Ectodermal cell (in vitro differentiated cells): Measurements from ENCODE around the gene EIF4G3.

Experiments
- H3K27ac ChIP-seq: 2 replicates; pipeline ENCODE4 v1.7.0; 2013; ENCODE audit warnings: mild to moderate bottlenecking, low read depth, low read length; ENCODE audit not compliant: insufficient read depth, poor library complexity, severe bottlenecking
- H3K27me3 ChIP-seq: 2 replicates; pipeline ENCODE4 v1.7.0; 2013; ENCODE audit warnings: mild to moderate bottlenecking, low read length; ENCODE audit not compliant: insufficient read depth, control insufficient read depth, poor library complexity, severe bottlenecking
- H3K36me3 ChIP-seq: one replicate; pipeline ENCODE4 v1.7.0; 2013; ENCODE audit warnings: low read length; ENCODE audit not compliant: control insufficient read depth, insufficient read depth
- H3K4me1 ChIP-seq: one replicate; pipeline ENCODE4 v1.7.0; 2013; ENCODE audit warnings: low read length; ENCODE audit not compliant: control insufficient read depth, insufficient read depth
- H3K4me3 ChIP-seq: 2 replicates; pipeline ENCODE4 v1.7.0; 2013; ENCODE audit warnings: low read depth, low read length, control low read depth; ENCODE audit not compliant: insufficient read depth
- H3K9me3 ChIP-seq: 2 replicates; pipeline ENCODE4 v1.7.0; 2013; ENCODE audit warnings: mild to moderate bottlenecking, low read length, moderate library complexity; ENCODE audit not compliant: control insufficient read depth
- WGBS, 2 experiments: methylation state at CpG; one replicate each; pipeline ENCODE4 v1.1.7; 2013; ENCODE audit warnings: missing lambda C conversion rate in 2 of 2; 5-methylcytosine and 5-hydroxymethylcytosine counted together

The EIF4G3 gene

DNA sequence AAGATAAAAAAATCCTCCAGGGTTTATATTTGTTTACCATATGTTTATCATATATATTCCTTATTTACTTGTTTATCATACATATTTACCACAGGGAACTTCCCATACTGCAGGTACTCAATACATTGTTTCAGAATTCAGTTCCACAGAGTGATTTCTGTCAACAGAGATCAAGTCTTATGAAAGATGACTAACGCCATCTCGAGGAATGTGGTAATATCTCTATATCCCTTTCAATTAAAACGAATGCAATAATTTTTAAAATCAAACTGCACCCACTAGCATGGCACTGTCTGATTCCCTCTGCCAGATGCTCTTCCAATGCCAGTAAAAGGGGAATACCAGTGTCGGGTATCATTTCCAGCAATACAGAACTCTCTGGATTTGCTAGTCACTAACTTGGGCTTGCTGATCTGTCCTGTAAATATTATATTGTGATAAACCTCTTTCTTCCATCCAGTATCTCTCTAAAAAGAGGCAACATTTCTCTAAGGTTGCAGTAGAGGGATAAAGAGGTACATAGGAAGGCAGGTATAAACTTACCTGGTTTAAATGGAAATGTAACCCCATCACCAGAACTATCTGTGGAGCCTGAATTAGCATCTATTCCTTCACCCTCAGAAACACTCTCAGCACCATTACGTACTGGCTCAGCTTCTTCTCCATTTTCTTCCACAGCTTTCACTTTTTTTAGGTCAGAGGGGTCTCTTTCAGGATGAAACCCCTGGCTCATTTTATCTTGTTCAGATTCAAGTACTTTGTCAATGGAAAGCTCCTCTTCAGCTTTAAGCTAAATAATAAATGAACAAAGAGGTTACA is 277.3 kb downstream of the EIF4G3 start:
- no peaks in the 10 kb centered on the region for H3K27me3 ChIP-seq
- H3K4me3 ChIP-seq: no peak overlapping the region
- no peaks in the 10 kb centered on the region for H3K4me1 ChIP-seq
- H3K36me3 ChIP-seq: peaks cover 4% of the 10 kb centered on the region
- no peaks in the 10 kb centered on the region for H3K9me3 ChIP-seq
- 94 to 96% methylated on average over 5 of the region's 5 CpGs for WGBS, 2 experiments
- no peak overlapping the region for H3K27ac ChIP-seq

DNA sequence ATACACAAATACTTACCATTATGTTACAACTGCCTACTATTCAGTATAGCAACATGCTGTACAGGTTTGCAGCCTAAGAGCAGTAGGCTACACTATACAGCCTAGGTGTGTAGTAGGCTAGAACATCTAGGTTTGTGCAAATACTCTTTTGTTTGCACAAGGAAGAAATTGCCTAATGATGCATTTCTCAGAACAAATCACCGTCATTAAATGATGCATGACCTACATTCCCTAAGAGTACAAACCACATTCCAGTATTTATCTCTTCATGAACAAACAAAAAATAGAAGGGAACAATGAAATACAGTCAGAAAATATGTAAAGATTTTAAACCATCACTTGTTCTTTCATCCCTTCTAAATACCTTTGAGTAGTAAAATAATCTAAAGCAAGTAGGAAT is 279.9 kb downstream of the EIF4G3 start:
- no peaks in the 10 kb centered on the region for H3K9me3 ChIP-seq
- H3K4me1 ChIP-seq: no peaks in the 10 kb centered on the region
- H3K27me3 ChIP-seq: no peaks in the 10 kb centered on the region
- 95 to 100% methylated on average over 1 of the region's 1 CpG for WGBS, 2 experiments
- peaks cover 24% of the 10 kb centered on the region for H3K36me3 ChIP-seq
- no peak overlapping the region for H3K27ac ChIP-seq
- H3K4me3 ChIP-seq: no peak overlapping the region

DNA sequence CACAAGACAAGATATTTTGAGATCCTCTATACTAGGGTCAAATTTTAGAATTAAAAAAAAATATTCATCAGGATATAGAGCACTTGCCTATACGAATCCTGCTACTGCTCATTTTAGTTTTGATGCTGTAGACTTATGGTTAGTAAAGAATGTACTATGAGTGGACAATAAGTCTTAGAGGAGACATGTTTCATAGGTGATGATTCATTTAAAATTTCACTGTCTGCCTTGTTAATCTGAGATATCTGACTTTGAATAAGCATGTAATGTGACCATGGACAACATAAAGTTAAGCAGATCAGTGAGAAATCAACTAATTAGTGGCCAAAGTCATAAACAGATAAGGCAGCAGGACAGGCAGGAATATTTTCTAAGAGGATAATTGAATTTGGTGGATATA is 282.8 kb downstream of the EIF4G3 start:
- Histone ChIP-seq H3K4me3 (no peak overlapping the region), H3K4me1 (no peaks in the 10 kb centered on the region), H3K36me3 (peaks cover 25% of the 10 kb centered on the region), H3K27ac (no peak overlapping the region), H3K27me3 (no peaks in the 10 kb centered on the region), H3K9me3 (no peaks in the 10 kb centered on the region)
- 86 to 97% methylated on average over 1 of the region's 1 CpG for WGBS, 2 experiments

DNA sequence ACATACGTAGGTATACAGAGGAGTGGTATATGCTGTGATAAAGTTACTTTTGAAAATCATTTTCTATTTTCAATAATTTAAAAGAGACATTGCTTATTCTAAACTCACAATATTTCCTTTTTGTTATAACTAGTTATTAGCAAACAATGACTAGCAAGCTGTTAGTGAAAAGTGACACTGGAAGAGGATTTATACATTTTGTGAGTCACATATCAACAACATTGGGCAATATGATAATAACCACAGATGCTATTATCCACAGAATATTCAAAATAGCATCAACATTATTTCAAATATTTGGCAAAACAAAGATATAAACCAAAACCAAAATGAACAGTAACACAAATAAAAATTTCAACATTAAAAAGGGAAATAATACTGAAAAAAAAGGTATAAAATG is 285.6 kb downstream of the EIF4G3 start:
- no peaks in the 10 kb centered on the region for H3K4me1 ChIP-seq
- no CpG with 5 or more reads among the region's 1 CpG for WGBS, 2 experiments
- no peaks in the 10 kb centered on the region for H3K27me3 ChIP-seq
- H3K9me3 ChIP-seq: no peaks in the 10 kb centered on the region
- H3K27ac ChIP-seq: no peak overlapping the region
- H3K4me3 ChIP-seq: no peak overlapping the region
- H3K36me3 ChIP-seq: peaks cover 25% of the 10 kb centered on the region

DNA sequence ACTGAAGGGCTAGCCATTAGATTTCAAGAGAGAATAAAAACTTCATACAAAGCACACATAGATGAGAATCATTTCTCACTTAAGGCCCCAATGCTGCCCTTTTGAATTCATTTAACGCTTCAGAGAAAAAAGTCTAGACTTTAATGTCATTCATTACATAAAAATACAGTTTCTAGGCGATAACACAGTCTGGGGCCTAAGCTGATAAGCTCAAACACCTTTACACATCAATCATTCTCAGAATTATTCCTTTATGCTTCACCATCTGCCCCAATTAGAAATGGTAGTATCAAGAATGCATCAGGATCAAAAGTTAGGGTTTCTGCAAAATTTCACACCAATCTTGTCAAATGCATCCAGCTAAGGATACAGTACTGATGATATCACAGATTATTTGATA is 289.5 kb downstream of the EIF4G3 start:
- Histone ChIP-seq H3K4me1 (no peaks in the 10 kb centered on the region), H3K27ac (no peak overlapping the region)
- WGBS, 2 experiments: 92 to 97% methylated on average over 2 of the region's 2 CpGs

DNA sequence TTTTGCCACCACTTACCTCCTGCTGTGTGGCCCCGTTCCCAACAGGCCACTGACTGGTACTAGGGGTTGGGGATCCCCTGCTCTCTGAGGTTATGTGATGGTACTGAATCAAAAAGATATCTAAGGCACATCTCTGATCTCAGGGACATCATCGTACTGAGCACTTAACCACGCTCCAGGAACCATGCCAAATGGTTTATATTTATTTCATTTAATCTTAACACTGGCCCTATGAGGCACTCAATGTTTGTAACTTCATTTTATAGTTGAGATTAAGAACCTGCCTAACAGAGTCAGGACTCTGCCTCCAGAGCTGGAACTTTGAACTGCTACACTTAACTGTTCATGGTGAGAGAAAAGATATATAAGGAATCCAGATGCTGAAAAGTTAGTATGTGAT is 291.6 kb downstream of the EIF4G3 start:
- Histone ChIP-seq H3K27me3 (no peaks in the 10 kb centered on the region), H3K36me3 (no peaks in the 10 kb centered on the region), H3K4me1 (no peaks in the 10 kb centered on the region), H3K4me3 (no peak overlapping the region), H3K27ac (no peak overlapping the region), H3K9me3 (no peaks in the 10 kb centered on the region)
- 94 to 97% methylated on average over 3 of the region's 3 CpGs for WGBS, 2 experiments

More for the DNA sequence above, 289.5 kb downstream of the EIF4G3 start:
- no peaks in the 10 kb centered on the region for H3K27me3 ChIP-seq
- peaks cover 4% of the 10 kb centered on the region for H3K36me3 ChIP-seq
- H3K9me3 ChIP-seq: no peaks in the 10 kb centered on the region
- no peak overlapping the region for H3K4me3 ChIP-seq

DNA sequence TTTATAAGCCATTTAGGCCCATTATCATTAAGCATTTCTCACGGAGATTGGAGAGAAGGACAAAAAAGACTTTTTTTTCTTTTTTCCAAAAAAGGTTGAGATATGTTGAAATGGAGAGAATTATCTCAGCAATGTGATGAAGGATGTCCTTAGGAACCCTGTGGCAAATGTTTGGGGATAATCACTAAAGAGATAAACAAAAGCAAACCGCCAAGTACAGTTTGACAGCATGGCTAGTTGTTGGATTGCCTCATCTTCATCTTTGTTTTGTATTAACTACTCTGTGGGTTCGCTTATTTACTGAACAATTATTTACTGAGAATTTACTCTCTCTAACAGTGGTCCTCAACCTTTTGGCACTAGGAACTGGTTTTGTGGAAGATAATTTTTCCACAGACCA is 292.2 kb downstream of the EIF4G3 start:
- 95 to 98% methylated on average over 3 of the region's 3 CpGs for WGBS, 2 experiments
- Histone ChIP-seq H3K27ac (no peak overlapping the region), H3K36me3 (no peaks in the 10 kb centered on the region), H3K4me1 (no peaks in the 10 kb centered on the region), H3K9me3 (no peaks in the 10 kb centered on the region), H3K27me3 (no peaks in the 10 kb centered on the region), H3K4me3 (no peak overlapping the region)

DNA sequence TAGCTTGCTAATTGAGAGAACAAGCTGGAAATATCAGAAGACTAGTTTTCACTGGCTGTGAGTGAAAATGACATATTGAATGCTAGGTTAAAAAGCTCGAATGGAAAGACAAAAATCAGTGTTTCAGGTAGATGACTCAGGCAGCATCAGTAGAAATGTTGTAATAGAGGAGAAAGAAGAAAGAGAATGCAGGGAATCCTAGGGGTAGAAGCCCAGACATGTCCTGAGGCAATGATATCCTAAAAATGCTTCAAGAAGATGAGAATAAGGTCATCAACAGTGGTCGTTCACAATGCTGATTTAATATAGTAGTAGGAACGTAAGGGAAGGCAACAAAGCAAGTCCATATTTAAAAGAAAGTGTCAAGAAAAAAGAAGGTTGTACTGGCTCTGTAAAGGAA is 292.9 kb downstream of the EIF4G3 start:
- Histone ChIP-seq H3K27ac (no peak overlapping the region), H3K9me3 (no peaks in the 10 kb centered on the region), H3K4me3 (no peak overlapping the region), H3K27me3 (no peaks in the 10 kb centered on the region), H3K36me3 (no peaks in the 10 kb centered on the region), H3K4me1 (no peaks in the 10 kb centered on the region)
- 90 to 92% methylated on average over 3 of the region's 3 CpGs for WGBS, 2 experiments

DNA sequence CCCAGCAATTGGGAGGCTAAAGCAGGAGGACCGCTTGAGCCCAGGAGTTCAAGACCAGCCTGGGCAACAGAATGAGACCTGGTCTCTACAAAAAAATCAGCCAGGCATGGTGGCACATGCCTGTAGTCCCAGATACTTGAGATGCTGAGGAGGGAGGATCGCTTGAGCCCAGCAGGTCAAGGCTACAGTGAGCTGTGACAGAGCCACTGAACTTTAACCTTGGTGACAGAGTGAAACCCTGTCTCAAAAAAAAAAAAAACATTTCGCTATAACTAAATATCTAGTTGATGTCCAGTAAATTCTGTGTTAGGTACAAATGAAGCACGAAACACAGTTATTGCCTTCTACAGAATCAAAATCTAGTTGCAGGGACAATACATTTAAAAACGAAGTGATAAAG is 293.9 kb downstream of the EIF4G3 start:
- Histone ChIP-seq H3K4me3 (no peak overlapping the region), H3K27ac (no peak overlapping the region), H3K36me3 (no peaks in the 10 kb centered on the region), H3K4me1 (no peaks in the 10 kb centered on the region), H3K9me3 (no peaks in the 10 kb centered on the region), H3K27me3 (no peaks in the 10 kb centered on the region)
- WGBS, 2 experiments: 93 to 94% methylated on average over 5 of the region's 5 CpGs

DNA sequence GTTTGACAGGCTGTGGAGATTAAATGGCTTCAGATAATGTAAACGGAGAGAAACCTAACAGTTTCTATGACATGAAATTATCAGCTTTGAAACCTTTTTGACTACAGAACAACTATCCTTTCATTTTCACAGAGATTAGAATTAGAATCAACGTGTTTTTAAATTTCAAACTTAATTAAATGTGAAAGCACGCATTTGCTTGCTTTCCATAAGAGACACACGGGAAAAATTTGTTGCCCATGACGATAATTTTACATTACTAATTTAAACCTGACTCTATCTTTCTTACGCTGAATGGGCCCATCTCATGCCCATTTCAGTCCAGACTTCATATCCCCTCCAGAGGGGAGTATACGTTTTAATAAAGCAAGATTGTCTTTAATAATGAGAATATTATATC is 297.9 kb downstream of the EIF4G3 start:
- Histone ChIP-seq H3K4me1 (no peaks in the 10 kb centered on the region), H3K36me3 (no peaks in the 10 kb centered on the region), H3K27ac (no peak overlapping the region), H3K4me3 (no peak overlapping the region), H3K27me3 (no peaks in the 10 kb centered on the region), H3K9me3 (no peaks in the 10 kb centered on the region)
- 96 to 98% methylated on average over 6 of the region's 7 CpGs for WGBS, 2 experiments
